A549 (cell line): ENCODE data around the gene GPR37L1.

Experiments
- CTCF ChIP-seq: fragments of >200 bp; sonication (Bioruptor Twin); formaldehyde crosslinking; IDR thresholded peaks from 3 replicates; pipeline ENCODE4 v1.5.1; 2016
- REST ChIP-seq: fragments of 200-600 bp; sonication (generic); IDR thresholded peaks from 2 replicates; pipeline ENCODE4 v1.6.1; 2016; ENCODE audit warnings: antibody characterized with exemption, mild to moderate bottlenecking, moderate library complexity
- RFX5 ChIP-seq: fragments of 450-650 bp; IDR thresholded peaks from 2 replicates; pipeline ENCODE4 v1.7.1; 2014; ENCODE audit warnings: antibody characterized with exemption, mild to moderate bottlenecking, moderate library complexity

GRCh38 chr1:202088206-202088605 lies 34.5 kb upstream of the GPR37L1 start:
- TF ChIP-seq RFX5 (no peak), REST (no peak), CTCF (no peak)
